Effector CD4-positive, alpha-beta T cell (primary cell): ENCODE results near the gene GARIN5A.

Experiments
- DNase-seq: peaks from one replicate; pipeline ENCODE4 v3.0.0-alpha.2; 2020

Gene GARIN5A

DNA sequence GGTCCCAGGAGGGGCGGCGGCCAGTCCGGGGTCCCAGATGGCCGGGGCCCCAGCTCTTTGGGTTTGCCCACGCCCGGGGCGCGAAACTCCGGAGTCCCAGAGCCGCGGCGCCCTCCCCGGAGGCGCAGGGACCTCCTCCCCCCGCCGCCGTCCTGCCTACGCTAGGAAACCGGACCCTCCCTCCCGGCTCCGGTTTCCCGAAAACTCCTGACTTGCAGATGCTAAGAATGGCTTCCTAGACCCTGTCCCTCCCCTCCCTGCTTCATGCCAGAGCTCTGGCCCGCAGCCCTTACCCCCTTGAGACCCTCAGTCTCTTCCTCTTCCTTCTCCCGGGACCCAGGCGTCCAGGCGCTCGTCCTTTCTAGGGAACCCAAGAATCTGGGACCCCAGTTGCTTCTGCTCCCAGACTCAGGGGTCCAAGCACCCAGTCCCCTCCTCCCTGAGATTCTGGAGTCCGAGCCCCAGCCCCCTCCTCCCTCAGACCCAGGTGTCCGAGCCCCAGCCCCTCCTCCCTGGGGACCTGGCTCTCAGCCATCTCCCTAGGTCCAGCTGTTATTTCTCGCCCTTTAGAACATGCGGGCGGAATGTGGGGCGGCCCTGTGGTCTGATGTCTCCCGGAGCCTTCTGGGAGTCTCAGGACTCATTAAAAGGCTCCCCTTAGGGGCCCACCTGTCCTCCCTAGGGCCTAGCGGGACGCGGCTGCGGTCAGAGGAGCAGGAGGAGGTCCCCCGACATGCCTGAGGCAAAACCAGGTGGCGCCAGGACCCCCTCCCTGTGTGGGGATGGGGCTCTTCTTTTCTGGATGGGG lies 44.2 kb downstream of the GARIN5A start, which contains the start of gene MYBPC2:
TSS of gene MYBPC2 (plus strand) at position 672 of the 808 bp plus-strand sequence. CDS start at position 734, 62 bp downstream.
- no peak for DNase-seq

DNA sequence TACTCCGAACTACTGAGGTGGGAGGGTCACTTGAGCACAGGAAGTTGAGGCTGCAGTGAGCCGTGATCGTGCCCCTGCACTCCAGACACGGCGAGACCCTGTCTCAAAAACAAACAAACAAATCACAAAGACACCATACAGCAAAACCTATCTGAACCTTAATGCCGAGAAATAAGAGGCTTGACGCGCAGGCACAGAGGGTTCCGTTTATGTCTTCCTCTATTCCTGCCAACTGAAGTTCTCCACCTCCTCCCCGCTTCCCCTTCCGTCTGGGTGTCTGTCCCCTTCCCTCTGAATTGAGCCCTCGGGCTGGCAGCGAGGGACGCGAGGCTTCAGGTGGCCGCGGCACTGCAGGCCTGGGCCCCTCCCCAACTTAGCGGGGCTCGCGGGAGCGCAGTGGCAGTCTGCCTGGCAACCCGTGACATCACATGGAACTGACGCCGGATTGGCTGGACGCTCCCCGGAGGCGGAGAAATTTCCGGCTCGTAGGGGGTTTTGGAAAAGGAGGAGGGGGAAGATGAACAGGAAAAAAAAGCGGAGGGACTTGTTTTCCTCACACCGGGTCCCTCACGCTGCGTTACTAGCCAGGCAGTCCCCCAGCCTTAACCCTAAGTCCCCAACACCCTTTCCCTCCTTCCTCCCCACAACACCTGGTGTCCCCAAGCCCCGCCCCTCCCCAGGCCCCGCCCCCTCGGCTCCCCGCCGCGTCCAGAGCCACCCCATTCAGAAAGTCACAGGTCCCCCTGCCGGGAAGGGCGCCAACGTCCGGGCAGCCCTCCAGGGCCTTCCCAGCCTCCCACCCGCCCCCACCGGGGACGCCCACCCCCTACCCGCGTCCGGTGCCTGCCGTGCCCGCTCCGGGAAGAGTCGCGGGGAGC lies 45.1 kb downstream of the GARIN5A start:
- peak; percentile 85 for DNase-seq

DNA sequence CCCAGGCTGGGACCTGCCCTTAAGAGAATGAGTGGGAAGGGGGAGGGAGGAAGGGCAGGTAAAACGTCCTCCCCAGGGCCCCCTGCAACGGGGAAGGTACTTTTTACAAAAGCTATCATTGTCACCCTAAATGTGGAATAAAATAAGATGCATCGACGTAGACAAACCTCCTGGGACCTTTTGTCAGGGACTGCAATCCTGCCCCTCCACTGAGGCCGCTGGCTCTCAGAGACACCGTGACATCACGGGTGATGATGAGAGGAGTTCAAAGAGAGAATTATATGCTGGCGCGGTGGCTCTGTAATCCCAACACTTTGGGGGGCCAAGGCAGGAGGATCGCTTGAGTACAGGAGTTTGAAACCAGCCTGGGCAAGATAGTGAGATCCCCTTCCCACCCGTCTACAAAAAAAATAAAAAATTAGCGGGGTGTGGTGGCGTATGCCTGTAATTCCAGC lies 45.7 kb downstream of the GARIN5A start:
- no peak for DNase-seq

DNA sequence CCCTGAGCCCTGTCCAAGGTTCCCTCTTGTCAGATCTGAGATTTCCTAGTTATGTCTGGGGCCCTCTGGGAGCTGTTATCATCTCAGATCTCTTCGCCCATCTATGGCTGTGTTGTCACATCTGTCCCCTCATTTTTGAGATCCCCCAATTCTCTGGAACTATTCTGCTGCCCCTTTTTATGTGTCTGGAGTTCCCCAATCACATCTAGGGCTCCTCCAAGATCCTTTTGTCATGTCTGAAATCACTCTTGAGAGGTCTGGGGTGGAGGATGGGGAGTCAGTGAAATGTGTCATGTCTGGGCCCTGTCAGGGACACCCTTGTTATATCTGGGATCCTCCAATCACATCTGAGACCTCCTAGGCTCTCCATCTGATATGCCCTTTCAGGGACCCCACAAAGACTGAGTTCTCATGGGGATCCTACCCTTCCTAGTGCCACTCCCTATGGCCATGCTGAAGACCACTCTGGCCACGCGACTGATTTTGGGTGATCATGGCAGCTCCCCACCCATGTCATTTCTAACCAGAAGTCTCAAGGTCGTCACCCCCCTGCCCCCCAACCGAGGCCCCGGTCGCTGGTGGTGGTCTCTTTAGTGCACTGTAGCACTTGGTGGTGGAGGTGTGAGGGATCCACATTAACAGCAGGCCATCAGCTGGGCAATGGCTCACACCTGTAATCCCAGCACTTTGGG lies 47.7 kb downstream of the GARIN5A start:
- no peak for DNase-seq

DNA sequence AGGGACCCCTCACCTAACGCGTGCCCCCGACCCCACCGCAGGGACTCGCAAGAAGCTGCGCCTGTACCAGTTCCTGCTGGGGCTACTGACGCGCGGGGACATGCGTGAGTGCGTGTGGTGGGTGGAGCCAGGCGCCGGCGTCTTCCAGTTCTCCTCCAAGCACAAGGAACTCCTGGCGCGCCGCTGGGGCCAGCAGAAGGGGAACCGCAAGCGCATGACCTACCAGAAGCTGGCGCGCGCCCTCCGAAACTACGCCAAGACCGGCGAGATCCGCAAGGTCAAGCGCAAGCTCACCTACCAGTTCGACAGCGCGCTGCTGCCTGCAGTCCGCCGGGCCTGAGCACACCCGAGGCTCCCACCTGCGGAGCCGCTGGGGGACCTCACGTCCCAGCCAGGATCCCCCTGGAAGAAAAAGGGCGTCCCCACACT lies 48.6 kb downstream of the GARIN5A start:
- peak; percentile 10 for DNase-seq

DNA sequence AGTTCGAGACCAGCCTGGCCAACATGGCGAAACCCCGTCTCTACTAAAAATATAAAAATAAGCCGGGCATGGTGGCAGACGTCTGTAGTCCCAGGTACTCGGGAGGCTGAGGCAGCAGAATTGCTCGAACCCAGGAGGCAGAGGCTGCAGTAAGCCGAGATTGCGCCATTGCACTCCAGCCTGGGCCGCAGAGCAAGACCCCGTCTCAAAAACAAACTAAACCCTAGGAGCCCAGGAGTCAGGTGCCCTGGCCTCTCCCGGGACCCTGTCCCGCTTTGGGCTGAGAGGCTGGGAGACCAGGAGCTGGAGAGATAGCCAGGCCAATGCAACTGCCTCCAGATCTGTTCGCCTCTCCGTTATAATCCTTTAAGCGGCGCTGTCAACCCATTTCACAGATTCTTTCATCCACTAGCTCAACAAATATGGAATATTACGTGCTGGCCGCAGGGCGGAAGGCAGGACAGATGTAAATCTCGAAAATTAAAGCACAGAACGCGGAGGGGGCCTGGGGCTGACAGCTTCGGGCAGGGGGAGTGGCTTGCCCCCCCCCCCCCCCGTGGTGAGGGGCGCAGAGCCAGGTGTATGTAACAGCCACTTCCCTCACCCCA lies 49.2 kb downstream of the GARIN5A start:
- no peak for DNase-seq

DNA sequence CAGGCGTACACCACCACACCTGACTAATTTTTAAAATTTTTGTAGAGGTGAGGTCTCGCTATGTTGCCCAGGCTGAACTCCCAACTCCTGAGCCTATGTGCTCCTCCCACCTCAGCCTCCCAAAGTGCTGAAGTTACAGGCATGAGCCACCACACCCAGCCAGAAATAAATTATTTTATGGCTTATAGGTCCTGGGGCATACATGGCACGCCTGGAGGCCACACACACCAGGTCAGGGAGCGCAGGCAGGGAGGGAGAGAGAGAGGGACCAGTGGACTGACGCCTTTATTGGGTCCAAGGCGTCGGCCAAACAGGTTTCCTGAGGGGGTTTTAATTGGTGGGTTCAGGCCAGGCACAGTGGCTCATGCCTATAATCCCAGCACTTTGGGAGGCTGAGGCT lies 51.1 kb downstream of the GARIN5A start:
- no peak for DNase-seq

DNA sequence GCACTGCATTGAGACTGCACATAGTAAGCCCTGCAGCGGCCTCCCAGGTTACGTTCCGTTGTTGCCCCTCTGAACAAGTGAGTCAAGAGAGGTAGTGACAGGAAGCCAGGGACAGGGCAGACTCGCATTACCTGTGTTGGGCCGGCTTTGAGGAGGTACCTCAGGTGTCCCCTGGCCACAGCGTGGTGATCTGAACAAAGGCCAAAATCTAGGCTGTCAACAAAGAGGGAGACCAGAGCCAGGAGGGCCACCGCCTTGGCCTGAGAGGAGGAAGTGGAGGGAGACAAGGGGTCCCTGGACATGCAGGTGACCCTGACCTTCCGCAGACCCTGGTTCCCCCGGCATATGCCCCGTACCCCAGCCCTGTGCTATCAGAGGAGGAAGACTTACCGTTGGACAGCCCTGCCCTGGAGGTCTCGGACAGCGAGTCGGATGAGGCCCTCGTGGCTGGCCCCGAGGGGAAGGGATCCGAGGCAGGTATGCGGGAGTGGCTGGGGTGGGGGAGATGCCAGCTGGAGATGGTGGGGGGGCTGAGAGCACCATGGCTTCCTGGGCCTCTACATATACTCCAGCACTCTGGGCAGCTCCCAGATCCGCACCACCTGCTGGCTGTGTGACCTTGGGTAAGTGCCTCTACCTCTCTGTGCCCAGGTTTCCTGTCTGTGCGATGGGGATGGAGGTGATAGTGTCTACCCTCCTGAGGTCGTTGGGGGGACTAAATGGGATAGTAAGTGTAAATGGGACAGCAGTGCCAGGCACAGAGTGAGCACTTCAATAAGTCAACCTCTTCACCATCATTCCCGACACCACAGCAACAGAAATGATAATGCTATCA lies 53.2 kb downstream of the GARIN5A start:
- DNase-seq = no peak

DNA sequence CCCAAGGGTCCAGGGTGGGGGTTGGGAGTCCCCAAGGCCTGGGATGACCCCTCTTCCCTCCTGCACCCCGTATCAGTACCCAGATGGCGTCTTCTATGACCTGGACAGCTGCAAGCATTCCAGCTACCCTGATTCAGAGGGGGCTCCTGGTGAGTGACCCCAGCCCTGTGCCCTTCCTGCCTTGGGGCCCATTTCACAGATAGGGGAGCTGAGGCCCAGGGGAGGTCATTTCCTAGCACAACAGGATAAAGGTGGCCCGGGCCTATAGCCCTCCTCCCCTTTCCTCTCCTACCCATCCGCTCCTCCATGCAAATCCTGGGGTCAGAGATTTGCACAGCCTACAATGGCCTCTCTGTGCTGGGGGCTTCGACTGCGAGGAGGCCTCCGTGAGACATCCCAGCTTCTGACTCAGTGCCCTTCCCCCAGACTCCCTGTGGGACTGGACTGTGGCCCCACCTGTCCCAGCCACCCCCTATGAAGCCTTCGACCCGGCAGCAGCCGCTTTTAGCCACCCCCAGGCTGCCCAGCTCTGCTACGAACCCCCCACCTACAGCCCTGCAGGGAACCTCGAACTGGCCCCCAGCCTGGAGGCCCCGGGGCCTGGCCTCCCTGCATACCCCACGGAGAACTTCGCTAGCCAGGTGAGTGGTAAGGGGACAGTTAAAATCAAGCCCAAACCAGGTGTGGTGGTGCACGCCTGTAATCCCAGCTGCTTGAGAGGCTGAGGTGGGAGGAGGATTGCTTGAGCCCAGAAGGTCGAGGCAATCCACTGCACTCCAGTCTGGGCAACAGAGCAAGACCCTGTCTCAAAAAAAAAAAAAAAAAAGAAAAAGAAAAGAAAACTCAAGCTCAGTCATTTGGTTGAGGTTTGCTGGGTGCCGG lies 54.0 kb downstream of the GARIN5A start:
- no peak for DNase-seq

DNA sequence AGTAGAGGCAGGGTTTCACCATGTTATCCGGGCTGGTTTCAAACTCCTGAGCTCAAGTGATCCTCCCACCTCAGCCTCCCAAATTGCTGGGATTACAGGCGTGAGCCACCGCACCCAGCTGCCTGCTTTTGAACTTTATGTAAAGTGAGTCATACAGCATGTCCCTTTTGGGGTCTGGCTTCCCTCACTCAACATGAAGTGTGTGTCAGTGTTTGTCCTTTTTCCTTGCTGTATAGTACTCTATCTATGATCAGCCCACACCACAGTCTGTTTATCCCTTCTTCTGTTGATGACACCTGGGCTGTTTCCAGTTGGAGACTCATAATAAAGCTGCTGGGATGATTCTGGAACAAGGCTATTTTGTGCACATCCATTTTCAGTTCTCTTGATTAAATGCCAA lies 55.8 kb downstream of the GARIN5A start:
- DNase-seq = no peak

DNA sequence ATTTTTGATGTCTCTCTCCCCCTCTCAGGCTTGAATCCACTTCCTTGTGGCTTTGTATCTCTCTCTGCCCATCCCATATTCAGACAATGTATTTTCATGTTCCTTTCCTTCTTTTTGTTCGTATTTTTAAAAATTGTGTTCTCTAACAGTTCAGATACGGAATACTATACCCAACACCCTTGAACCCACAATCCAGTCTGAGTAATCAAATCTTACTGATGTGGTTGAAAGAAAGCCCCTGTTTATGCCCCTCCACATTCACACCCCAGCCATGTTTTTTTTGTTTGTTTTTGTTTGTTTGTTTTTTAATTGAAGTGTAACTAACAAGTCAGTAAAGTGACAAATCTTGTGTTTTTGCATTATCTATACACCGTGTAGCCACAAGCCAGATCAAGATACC lies 56.5 kb downstream of the GARIN5A start:
- DNase-seq = no peak

DNA sequence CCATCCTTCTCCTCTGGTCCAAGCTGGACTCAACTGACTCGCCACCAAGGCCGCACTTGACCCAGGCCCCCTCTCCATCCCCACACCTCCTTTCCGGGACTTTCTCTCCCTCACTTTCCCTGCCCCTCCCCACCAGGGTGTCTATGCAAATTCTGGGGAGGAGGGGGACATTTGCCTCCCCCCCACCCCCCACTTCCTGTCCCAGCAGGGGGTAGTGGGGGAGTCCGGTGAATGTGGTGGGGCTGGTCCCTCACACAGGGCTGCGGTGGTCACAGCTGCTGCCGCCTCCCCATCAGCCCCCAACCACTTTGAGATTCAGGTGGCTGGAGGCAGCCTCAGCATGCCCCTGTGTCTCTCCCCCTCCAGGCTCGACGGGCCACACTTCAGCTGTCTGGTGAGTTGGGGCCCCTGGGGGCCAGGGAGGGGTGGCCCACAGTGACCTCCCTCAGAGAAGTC lies 57.0 kb downstream of the GARIN5A start:
- no peak for DNase-seq

DNA sequence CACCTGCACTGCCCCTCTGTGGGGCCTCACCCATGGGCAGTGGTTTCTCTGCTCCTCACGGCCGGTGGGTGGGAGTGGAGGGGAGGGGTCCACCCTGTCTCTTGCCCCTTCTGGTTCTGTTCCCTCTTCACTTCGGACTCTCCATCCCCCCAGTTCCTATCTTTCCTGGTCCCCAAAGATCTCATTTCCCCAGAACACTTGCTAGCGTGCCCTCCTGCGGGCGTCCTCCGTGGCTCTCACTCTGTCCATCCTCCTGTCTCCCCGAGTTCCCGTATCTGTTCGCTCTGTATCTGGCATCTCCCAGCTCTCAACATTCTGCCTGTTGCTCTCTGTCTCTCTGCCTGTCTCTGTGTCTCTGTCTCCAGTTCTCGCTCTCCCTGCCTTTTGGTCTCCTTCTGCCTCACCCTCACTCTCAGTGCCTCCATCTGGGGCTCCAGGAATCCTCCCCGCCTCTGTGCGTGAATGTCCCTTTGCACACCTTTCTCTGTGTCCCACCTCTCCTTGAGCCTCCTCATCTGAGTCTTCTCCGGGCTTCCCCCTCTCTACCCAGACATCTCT lies 57.5 kb downstream of the GARIN5A start:
- DNase-seq = no peak

DNA sequence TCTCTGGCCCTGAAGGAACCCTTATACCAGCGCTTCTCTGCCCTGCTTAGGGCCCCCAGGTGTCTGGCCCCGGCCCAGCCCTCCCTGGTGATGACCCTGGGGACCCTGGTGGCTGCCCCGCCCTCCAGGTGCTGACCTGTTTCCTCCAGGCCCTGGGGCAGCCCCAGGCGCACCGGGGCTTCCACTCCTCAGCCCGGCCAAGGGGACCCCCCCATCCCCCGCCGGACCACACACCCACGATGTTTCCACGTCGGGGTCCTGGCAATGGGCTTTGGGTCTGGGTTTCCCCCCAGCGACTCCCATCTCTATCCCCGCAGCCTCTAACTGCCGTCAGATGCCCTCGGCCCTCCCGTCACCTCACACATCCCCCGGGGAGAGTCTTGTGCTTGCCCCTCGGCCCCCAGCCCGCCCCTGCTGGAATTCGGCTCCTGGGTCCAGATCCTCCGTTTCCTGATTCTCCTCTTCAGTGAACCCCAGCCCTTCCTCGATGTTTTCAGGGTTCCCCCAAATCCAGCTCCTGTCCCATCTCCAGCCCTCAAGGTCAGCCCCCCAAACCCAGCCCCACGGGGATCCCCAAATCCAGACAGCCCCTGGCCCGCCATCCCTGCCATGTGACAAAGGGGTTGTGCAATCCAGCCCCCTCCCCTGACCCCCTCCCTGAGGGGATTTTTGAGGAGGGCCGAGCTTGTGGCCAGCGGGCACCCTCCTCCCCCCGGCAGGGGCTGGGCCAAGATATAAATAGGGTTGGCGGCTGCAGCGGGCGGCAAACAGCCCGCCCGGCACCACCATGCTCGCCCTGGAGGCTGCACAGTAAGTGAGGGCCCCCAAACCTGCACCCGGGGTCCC lies 58.2 kb downstream of the GARIN5A start, which contains the start of gene SPIB:
TSS of gene SPIB (plus strand) at position 763 of the 846 bp plus-strand sequence. CDS start at position 788, 25 bp downstream.
- DNase-seq = no peak

DNA sequence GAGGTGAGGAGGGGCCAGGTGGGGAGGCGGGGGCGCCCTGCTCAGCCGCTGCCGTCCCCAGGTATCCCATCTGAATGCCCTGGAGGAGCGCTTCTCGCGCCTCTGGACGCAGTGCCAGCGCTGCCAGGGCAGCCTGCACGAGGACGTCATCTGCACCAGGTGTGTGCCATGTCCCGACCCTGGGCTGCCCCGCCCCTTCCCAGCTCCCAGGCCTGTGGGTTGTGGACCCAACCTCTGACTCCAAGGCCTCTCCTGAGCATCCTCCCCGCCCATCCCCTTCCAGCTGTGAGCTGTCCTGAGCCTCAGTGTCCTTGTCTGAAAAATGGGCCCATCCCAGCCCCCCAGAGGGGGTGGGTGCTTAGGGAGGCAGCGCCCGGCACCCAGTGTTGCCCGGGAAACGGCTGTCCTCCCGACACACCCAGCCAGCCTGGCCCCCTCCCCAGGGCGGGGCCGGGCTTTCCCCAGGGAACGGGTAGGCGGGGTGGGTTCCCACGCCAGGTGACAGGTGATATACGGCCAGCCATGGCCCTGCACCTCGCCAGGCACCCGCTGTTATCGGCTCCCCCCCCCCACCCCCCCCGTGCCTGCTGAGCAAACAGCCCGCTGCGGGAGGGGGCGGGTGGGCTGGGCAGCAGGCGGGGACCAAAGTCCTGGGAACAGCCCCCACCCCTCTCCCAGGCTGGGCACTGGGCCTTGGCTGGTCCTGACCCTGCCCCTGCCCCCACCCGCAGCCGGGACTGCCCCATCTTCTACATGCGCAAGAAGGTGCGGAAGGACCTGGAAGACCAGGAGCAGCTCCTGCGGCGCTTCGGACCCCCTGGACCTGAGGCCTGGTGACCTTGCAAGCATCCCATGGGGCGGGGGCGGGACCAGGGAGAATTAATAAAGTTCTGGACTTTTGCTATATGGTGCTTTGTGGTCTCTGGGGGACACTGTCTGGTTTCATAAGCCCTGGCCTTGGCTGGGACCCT lies 59.3 kb downstream of the GARIN5A start:
- no peak for DNase-seq
